GM12873 (cell line): Measurements from ENCODE around the gene BACH1.

Experiments
- CTCF ChIP-seq: IDR thresholded peaks from 2 replicates; pipeline ENCODE4 v1.5.1; 2012; ENCODE audit warnings: low read depth, mild to moderate bottlenecking, moderate library complexity, low read length, control low read depth; ENCODE audit not compliant: insufficient read depth; ENCODE audit errors: missing control alignments

BACH1 gene

GRCh38 chr21:29287383-29287782 is 11.3 kb upstream of the BACH1 start:
- TF ChIP-seq CTCF: no peak

- TF ChIP-seq CTCF: no peak
Observed at GRCh38 chr21:29288239-29288638, 10.5 kb upstream of the BACH1 start.

GRCh38 chr21:29289317-29289716 is 9.4 kb upstream of the BACH1 start:
- no peak for TF ChIP-seq CTCF

- no peak for TF ChIP-seq CTCF
Observed at GRCh38 chr21:29290240-29290639, 8.5 kb upstream of the BACH1 start.

- no peak for TF ChIP-seq CTCF
Observed at GRCh38 chr21:29293495-29293894, 5.2 kb upstream of the BACH1 start.

- TF ChIP-seq CTCF: no peak
Observed at GRCh38 chr21:29295066-29295650, 3.6 kb upstream of the BACH1 start.

GRCh38 chr21:29296446-29296845 is 2.3 kb upstream of the BACH1 start:
- no peak for TF ChIP-seq CTCF
